Gastrocnemius medialis (tissue), 4 donors: ENCODE measurements around the gene OSGEP. TPM values are rescaled to one million over a fixed set of nuclear protein-coding genes. Genes with fewer than 3 reads are reported as not detected.

ENCODE experiments used
- ATAC-seq, 2 donors: fragments of 150-250 bp; one replicate each; pipeline ENCODE4 v1.9.1; 2016
- DNase-seq, 2 donors: peaks; one replicate each; pipeline ENCODE4 v3.0.0-alpha.2; 2019
- H3K27ac ChIP-seq, 4 donors: fragments of 200-600 bp; sonication (generic); 1 replicate in 1 of 4; 2 replicates in 3 of 4; pipeline ENCODE4 v1.5.1; 2016 to 2018; ENCODE audit warnings: mild to moderate bottlenecking in 2 of 4, moderate library complexity in 1 of 4
- H3K27me3 ChIP-seq, 3 donors: fragments of 200-600 bp; sonication (generic) in 2 of 3; 1 replicate in 1 of 3; 2 replicates in 2 of 3; pipeline versions ENCODE4 v1.5.1 to v1.6.0; 2016 to 2019; ENCODE audit warnings: mild to moderate bottlenecking in 1 of 3, moderate library complexity in 1 of 3
- H3K36me3 ChIP-seq, 2 donors: fragments of 200-600 bp; sonication (generic) in 1 of 2; one replicate each; pipeline ENCODE4 v1.5.1; 2017 to 2018
- H3K4me1 ChIP-seq, 2 donors: fragments of 200-600 bp; sonication (generic) in 1 of 2; one replicate each; pipeline ENCODE4 v1.5.1; 2016 to 2017; ENCODE audit warnings: mild to moderate bottlenecking in 2 of 2
- H3K4me3 ChIP-seq, 4 donors: fragments of 200-600 bp; sonication (generic) in 3 of 4; 1 replicate in 1 of 4; 2 replicates in 3 of 4; pipeline ENCODE4 v1.5.1; 2016 to 2019; ENCODE audit warnings: mild to moderate bottlenecking in 2 of 4
- H3K9me3 ChIP-seq, 3 donors: fragments of 200-600 bp; sonication (generic) in 2 of 3; 1 replicate in 1 of 3; 2 replicates in 2 of 3; pipeline ENCODE4 v1.5.1; 2016 to 2019
- POLR2A ChIP-seq, 2 donors: fragments of 450-650 bp; IDR thresholded peaks; one replicate each; pipeline ENCODE4 v1.6.1; 2017; ENCODE audit warnings: antibody characterized with exemption in 2 of 2, mild to moderate bottlenecking in 2 of 2, moderate library complexity in 2 of 2
- in situ Hi-C, 4 donors: fragments of 200-750 bp; cut with MboI; loops; one replicate each; pipeline versions ENCODE4 v1.15.0 to v1.8.0; 2017; ENCODE audit warnings: low sequenced_read_pairs in 4 of 4
- intact Hi-C: fragments of 100-400 bp; cut with DNase I; formaldehyde crosslinking; loops from one replicate; pipeline ENCODE4 v1.15.1; 2023; ENCODE audit warnings: low total_unique reads
- total RNA-seq, 4 donors: library from RNA; depleted of rRNA; stranded (reverse); fragments of >200 nt; gene quantifications; one replicate each; pipeline versions ENCODE4 v1.1.0 to v1.2.3, GENCODE V29; 2016
- TF ChIP-seq, protein P1 (sequence below), 5 experiments: fragments of 450-650 bp in 3 of 5; fragments of 200-600 bp in 2 of 5; sonication (generic) in 2 of 5; IDR thresholded peaks in 4 of 5; conservative IDR thresholded peaks in 1 of 5; 1 replicate in 4 of 5; 2 replicates in 1 of 5; pipeline ENCODE4 v1.5.1; 2016 to 2019; ENCODE audit warnings: antibody characterized with exemption in 5 of 5, mild to moderate bottlenecking in 3 of 5, moderate library complexity in 3 of 5

The OSGEP gene
- total RNA-seq, 4 donors from 2014 or later: 15.8 to 21.7 (median 20.5) TPM

DNA sequence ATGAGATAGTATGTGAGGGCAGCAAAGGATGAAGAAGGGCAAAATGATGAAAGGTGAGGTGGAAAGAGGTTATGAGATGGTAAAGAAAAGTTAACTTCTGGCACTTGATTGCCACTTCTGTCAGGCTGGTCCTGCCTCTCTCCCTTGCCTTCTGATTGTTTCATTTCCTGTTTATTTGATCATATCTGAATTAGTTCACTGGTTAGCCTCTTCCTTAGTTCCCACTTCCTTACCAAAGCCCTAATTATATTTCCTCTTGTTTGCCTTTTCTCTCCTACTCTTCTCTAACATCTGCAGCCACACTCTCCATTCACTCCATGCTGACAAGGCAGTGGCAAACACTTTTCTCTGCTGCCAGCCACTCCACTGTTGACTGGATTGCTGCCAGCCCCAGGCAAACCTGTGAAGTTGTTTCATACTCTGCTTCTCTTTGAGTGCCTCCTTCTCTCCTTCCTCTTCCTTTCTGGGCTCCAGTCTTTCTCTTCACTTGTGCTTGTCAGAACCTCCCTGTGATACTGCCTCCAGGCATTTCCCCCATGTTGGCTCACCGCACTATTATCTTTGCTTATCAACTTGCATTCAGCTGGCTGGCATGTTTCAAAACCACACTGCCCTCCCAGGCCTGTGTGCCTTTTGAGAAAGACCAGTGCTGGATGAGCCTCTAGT, 22.7 kb upstream of the OSGEP start:
- in situ Hi-C loops (no loop called here), intact Hi-C loops (no loop called here)
- TF ChIP-seq POLR2A (IDR thresholded peaks at IDR 0.05): no peak
- TF ChIP-seq, protein P1, sequence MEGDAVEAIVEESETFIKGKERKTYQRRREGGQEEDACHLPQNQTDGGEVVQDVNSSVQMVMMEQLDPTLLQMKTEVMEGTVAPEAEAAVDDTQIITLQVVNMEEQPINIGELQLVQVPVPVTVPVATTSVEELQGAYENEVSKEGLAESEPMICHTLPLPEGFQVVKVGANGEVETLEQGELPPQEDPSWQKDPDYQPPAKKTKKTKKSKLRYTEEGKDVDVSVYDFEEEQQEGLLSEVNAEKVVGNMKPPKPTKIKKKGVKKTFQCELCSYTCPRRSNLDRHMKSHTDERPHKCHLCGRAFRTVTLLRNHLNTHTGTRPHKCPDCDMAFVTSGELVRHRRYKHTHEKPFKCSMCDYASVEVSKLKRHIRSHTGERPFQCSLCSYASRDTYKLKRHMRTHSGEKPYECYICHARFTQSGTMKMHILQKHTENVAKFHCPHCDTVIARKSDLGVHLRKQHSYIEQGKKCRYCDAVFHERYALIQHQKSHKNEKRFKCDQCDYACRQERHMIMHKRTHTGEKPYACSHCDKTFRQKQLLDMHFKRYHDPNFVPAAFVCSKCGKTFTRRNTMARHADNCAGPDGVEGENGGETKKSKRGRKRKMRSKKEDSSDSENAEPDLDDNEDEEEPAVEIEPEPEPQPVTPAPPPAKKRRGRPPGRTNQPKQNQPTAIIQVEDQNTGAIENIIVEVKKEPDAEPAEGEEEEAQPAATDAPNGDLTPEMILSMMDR (IDR thresholded peaks at IDR 0.05 in 4 of 5, conservative IDR thresholded peaks at IDR 0.05 in 1 of 5): no peak
- ATAC-seq (no peak), DNase-seq (no peak)
- Histone ChIP-seq H3K4me1 (no peaks in the 10 kb centered on the region), H3K4me3 (no peak overlapping the region), H3K9me3 (no peaks in the 10 kb centered on the region), H3K36me3 (peaks cover 0 to 27% of the 10 kb centered on the region in 2 donors), H3K27ac (peak overlapping the region in 2 of 4 donors; percentile 10 to 32), H3K27me3 (no peaks in the 10 kb centered on the region)

DNA sequence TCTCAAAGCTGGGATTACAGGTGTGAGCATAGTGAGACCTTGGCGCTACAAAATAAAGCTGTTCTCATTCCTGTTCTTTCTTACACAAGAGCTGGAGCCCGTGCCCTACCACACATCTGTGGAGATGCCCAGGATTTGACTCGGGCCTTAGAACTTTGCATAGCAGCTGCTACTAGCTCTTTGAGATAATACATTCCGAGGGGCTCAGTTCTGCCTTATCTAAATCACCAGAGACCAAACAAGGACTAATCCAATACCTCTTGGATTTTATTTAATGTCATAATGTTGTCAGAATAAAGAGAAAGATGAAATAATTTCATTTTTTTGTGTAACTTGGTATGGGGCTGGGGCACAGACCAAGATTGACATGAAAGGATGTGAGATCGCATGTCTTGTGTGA, 22.2 kb upstream of the OSGEP start:
- Histone ChIP-seq H3K36me3 (peaks cover 0 to 27% of the 10 kb centered on the region in 2 donors), H3K27ac (no peak overlapping the region), H3K4me1 (no peaks in the 10 kb centered on the region), H3K27me3 (no peaks in the 10 kb centered on the region), H3K9me3 (no peaks in the 10 kb centered on the region), H3K4me3 (no peak overlapping the region)
- ATAC-seq (no peak), DNase-seq (no peak)
- in situ Hi-C loops: no loop called here
- TF ChIP-seq, protein P1 (IDR thresholded peaks at IDR 0.05 in 4 of 5, conservative IDR thresholded peaks at IDR 0.05 in 1 of 5): no peak
- no peak for TF ChIP-seq POLR2A (IDR thresholded peaks at IDR 0.05)
- intact Hi-C loops: no loop called here

DNA sequence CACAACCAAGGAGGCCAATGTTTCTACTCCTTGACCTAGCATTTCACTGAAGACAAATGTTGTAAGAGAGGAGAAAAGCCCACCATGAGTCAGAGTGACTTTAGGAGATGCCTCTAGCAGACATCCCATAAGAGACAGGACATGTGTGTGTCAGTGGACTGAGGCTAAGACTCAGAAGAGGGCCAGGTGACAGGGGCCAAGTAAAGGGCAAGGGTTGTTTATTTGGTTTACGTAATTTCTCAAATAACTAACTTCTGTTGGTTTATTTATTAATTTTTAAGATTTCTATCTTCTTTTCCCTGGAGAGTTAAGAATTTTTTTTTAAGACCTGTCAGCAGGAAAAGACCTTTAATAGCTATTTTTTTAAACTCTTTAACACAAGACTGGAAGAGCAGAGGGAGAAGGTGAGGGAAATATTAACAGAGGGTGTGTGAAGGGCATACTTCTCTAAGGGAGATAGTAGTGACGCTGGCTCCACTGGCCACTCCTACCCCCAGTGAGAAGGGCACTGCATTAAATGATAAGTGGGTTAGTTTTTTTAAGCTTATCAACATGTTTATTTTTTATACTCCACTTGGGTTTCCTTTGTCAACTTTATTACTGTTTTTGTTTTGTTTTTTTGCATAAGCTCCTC, 18.0 kb upstream of the OSGEP start:
- in situ Hi-C loops: loop anchor here (25.0 kb wide), 2 partner anchors 135 to 565 kb away; partner anchors contain the start of genes CCNB1IP1 (in 3 of the 4), PARP2 (in 3 of the 4), NDRG2 (in 1 of the 4) and RNASE13 (in 1 of the 4)

DNA sequence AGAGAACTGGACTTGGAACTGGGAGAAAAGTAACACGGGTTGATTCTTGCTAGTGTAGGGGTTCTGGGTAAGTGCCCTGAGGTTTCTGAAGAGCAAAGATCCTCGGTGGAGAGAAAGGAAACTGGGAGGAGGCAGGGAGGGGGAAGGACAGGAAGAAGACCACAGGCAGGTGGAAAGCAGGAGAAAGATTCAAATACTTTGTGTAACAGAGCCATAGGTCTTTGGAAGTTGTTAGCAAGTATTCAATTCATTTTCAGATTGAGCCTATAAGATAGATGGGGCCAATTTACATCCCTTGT, 15.9 kb upstream of the OSGEP start:
- Histone ChIP-seq H3K27ac (peak overlapping the region; percentile 74 to 80 (median 76)), H3K36me3 (peaks cover 0 to 22% of the 10 kb centered on the region in 2 donors), H3K9me3 (no peaks in the 10 kb centered on the region), H3K4me1 (peaks cover 7 to 17% of the 10 kb centered on the region in 2 donors), H3K4me3 (peak overlapping the region; percentile 65 to 95 (median 69)), H3K27me3 (no peaks in the 10 kb centered on the region)
- no peak for ATAC-seq
- TF ChIP-seq, protein P1 (IDR thresholded peaks at IDR 0.05 in 4 of 5, conservative IDR thresholded peaks at IDR 0.05 in 1 of 5): no peak
- no peak for TF ChIP-seq POLR2A (IDR thresholded peaks at IDR 0.05)
- intact Hi-C loops (loop anchor here (2.0 kb wide), 1 partner anchor 58 kb away; the partner anchor contains the start of gene TEP1), in situ Hi-C loops (loop anchor here (25.0 kb wide), 2 partner anchors 133 to 567 kb away; partner anchors contain the start of genes CCNB1IP1 (in 3 of the 4), PARP2 (in 3 of the 4), NDRG2 (in 1 of the 4) and RNASE13 (in 1 of the 4))
- DNase-seq: no peak

More for the DNA sequence above, 18.0 kb upstream of the OSGEP start:
- no peak for DNase-seq
- Histone ChIP-seq H3K27ac (no peak overlapping the region), H3K4me1 (peaks cover 7 to 17% of the 10 kb centered on the region in 2 donors), H3K4me3 (no peak overlapping the region), H3K36me3 (peaks cover 0 to 27% of the 10 kb centered on the region in 2 donors), H3K27me3 (no peaks in the 10 kb centered on the region), H3K9me3 (no peaks in the 10 kb centered on the region)
- TF ChIP-seq, protein P1 (IDR thresholded peaks at IDR 0.05 in 4 of 5, conservative IDR thresholded peaks at IDR 0.05 in 1 of 5): no peak
- TF ChIP-seq POLR2A (IDR thresholded peaks at IDR 0.05): no peak
- no peak for ATAC-seq
- intact Hi-C loops: no loop called here
